Vagina (tissue), 2 donors: ENCODE measurements around the gene OR5B2.

ENCODE experiments used
- CTCF ChIP-seq, 3 experiments: fragments of 450-650 bp in 2 of 3; fragments of 200-600 bp in 1 of 3; sonication (generic) in 1 of 3; IDR thresholded peaks; one replicate each; pipeline ENCODE4 v1.5.1; 2017 to 2019; ENCODE audit warnings: antibody characterized with exemption in 3 of 3, mild to moderate bottlenecking in 2 of 3, moderate library complexity in 2 of 3
- POLR2AphosphoS5 ChIP-seq, 2 donors: sonication (generic); formaldehyde crosslinking; IDR thresholded peaks; one replicate each; pipeline ENCODE4 v1.9.0; 2017; ENCODE audit warnings: antibody characterized with exemption in 2 of 2, mild to moderate bottlenecking in 2 of 2, low read depth in 1 of 2; ENCODE audit not compliant: insufficient read depth in 1 of 2

GRCh38 chr11:58442136-58442535 is 14.2 kb upstream of the OR5B2 start, which contains the start of gene OR5B12:
- no peak for TF ChIP-seq CTCF (IDR thresholded peaks at IDR 0.05)
- TF ChIP-seq POLR2AphosphoS5 (IDR thresholded peaks at IDR 0.05; ENCODE audit: insufficient read depth in 1 of 2, low read depth in 1 of 2): no peak
